ENCODE data around the gene ADM5.
"Not testable (repeated sequence)": the region's sequence is repeated elsewhere in the genome, so short reads cannot be mapped to it uniquely, and the experiment has no call there.

The ADM5 gene

GRCh38 chr19:49719420-49719819 lies 30.0 kb downstream of the ADM5 start:
- H3K27ac ChIP-seq (ENCODE audit: low read depth in 2 of 2, low read length in 2 of 2); H3K9me3 ChIP-seq (ENCODE audit: control insufficient read depth in 2 of 2, low read length in 2 of 2); H3K9ac ChIP-seq (ENCODE audit: low read depth in 1 of 2, low read length in 2 of 2); H3K27me3 ChIP-seq (ENCODE audit: control insufficient read depth in 2 of 2, insufficient read depth in 2 of 2, low read length in 2 of 2); H3K4me1 ChIP-seq (ENCODE audit: control insufficient read depth in 2 of 2, insufficient read depth in 2 of 2, low read length in 2 of 2); H3K4me3 ChIP-seq (ENCODE audit: low read length in 2 of 2); H3K36me3 ChIP-seq (ENCODE audit: control insufficient read depth in 2 of 2, insufficient read depth in 2 of 2, low read length in 2 of 2): not testable (repeated sequence)

GRCh38 chr19:49727217-49728030 lies 38.0 kb downstream of the ADM5 start:
- Histone ChIP-seq H3K27ac (ENCODE audit: low read depth in 2 of 2, low read length in 2 of 2) (no peak overlapping the region), H3K4me3 (ENCODE audit: low read length in 2 of 2) (no peak overlapping the region)

GRCh38 chr19:49730166-49730565 lies 40.8 kb downstream of the ADM5 start:
- Histone ChIP-seq H3K9ac (ENCODE audit: low read depth in 1 of 2, low read length in 2 of 2) (no peak overlapping the region), H3K36me3 (ENCODE audit: control insufficient read depth in 2 of 2, insufficient read depth in 2 of 2, low read length in 2 of 2) (no peaks in the 10 kb centered on the region), H3K27me3 (ENCODE audit: control insufficient read depth in 2 of 2, insufficient read depth in 2 of 2, low read length in 2 of 2) (no peaks in the 10 kb centered on the region), H3K27ac (ENCODE audit: low read depth in 2 of 2, low read length in 2 of 2) (no peak overlapping the region), H3K4me1 (ENCODE audit: control insufficient read depth in 2 of 2, insufficient read depth in 2 of 2, low read length in 2 of 2) (no peaks in the 10 kb centered on the region), H3K4me3 (ENCODE audit: low read length in 2 of 2) (no peak overlapping the region), H3K9me3 (ENCODE audit: control insufficient read depth in 2 of 2, low read length in 2 of 2) (no peaks in the 10 kb centered on the region)

More at GRCh38 chr19:49727217-49728030, 38.0 kb downstream of the ADM5 start:
- no peaks in the 10 kb centered on the region for H3K9me3 ChIP-seq (ENCODE audit: control insufficient read depth in 2 of 2, low read length in 2 of 2)
- no peaks in the 10 kb centered on the region for H3K4me1 ChIP-seq (ENCODE audit: control insufficient read depth in 2 of 2, insufficient read depth in 2 of 2, low read length in 2 of 2)
- no peak overlapping the region for H3K9ac ChIP-seq (ENCODE audit: low read depth in 1 of 2, low read length in 2 of 2)
- H3K36me3 ChIP-seq (ENCODE audit: control insufficient read depth in 2 of 2, insufficient read depth in 2 of 2, low read length in 2 of 2): no peaks in the 10 kb centered on the region
- no peaks in the 10 kb centered on the region for H3K27me3 ChIP-seq (ENCODE audit: control insufficient read depth in 2 of 2, insufficient read depth in 2 of 2, low read length in 2 of 2)

GRCh38 chr19:49738268-49738667 lies 48.9 kb downstream of the ADM5 start:
- Histone ChIP-seq H3K4me3 (ENCODE audit: low read length in 2 of 2) (no peak overlapping the region), H3K9me3 (ENCODE audit: control insufficient read depth in 2 of 2, low read length in 2 of 2) (no peaks in the 10 kb centered on the region), H3K27me3 (ENCODE audit: control insufficient read depth in 2 of 2, insufficient read depth in 2 of 2, low read length in 2 of 2) (no peaks in the 10 kb centered on the region), H3K4me1 (ENCODE audit: control insufficient read depth in 2 of 2, insufficient read depth in 2 of 2, low read length in 2 of 2) (no peaks in the 10 kb centered on the region), H3K9ac (ENCODE audit: low read depth in 1 of 2, low read length in 2 of 2) (no peak overlapping the region), H3K27ac (ENCODE audit: low read depth in 2 of 2, low read length in 2 of 2) (no peak overlapping the region), H3K36me3 (ENCODE audit: control insufficient read depth in 2 of 2, insufficient read depth in 2 of 2, low read length in 2 of 2) (no peaks in the 10 kb centered on the region)

GRCh38 chr19:49739098-49739497 lies 49.7 kb downstream of the ADM5 start:
- H3K36me3 ChIP-seq (ENCODE audit: control insufficient read depth in 2 of 2, insufficient read depth in 2 of 2, low read length in 2 of 2): no peaks in the 10 kb centered on the region
- no peaks in the 10 kb centered on the region for H3K27me3 ChIP-seq (ENCODE audit: control insufficient read depth in 2 of 2, insufficient read depth in 2 of 2, low read length in 2 of 2)
- H3K4me3 ChIP-seq (ENCODE audit: low read length in 2 of 2): no peak overlapping the region
- H3K27ac ChIP-seq (ENCODE audit: low read depth in 2 of 2, low read length in 2 of 2): no peak overlapping the region
- H3K4me1 ChIP-seq (ENCODE audit: control insufficient read depth in 2 of 2, insufficient read depth in 2 of 2, low read length in 2 of 2): no peaks in the 10 kb centered on the region
- no peak overlapping the region for H3K9ac ChIP-seq (ENCODE audit: low read depth in 1 of 2, low read length in 2 of 2)
- H3K9me3 ChIP-seq (ENCODE audit: control insufficient read depth in 2 of 2, low read length in 2 of 2): no peaks in the 10 kb centered on the region

- H3K27ac ChIP-seq (ENCODE audit: low read depth in 2 of 2, low read length in 2 of 2): no peak overlapping the region
- no peak overlapping the region for H3K4me3 ChIP-seq (ENCODE audit: low read length in 2 of 2)
- no peak overlapping the region for H3K9ac ChIP-seq (ENCODE audit: low read depth in 1 of 2, low read length in 2 of 2)
Measured at GRCh38 chr19:49739933-49740332, 50.5 kb downstream of the ADM5 start.

More at GRCh38 chr19:49739933-49740332, 50.5 kb downstream of the ADM5 start:
- no peaks in the 10 kb centered on the region for H3K36me3 ChIP-seq (ENCODE audit: control insufficient read depth in 2 of 2, insufficient read depth in 2 of 2, low read length in 2 of 2)
- H3K9me3 ChIP-seq (ENCODE audit: control insufficient read depth in 2 of 2, low read length in 2 of 2): no peaks in the 10 kb centered on the region
- H3K27me3 ChIP-seq (ENCODE audit: control insufficient read depth in 2 of 2, insufficient read depth in 2 of 2, low read length in 2 of 2): no peaks in the 10 kb centered on the region
- H3K4me1 ChIP-seq (ENCODE audit: control insufficient read depth in 2 of 2, insufficient read depth in 2 of 2, low read length in 2 of 2): no peaks in the 10 kb centered on the region

Measured in mucosa of rectum (tissue), 2 donors.